A673 (cell line): ENCODE data around the gene LCN15.

Experiments used
- CTCF ChIP-seq: fragments of 300-800, 200-600 bp; sonication (generic); conservative IDR thresholded peaks from 2 replicates; pipeline ENCODE4 v1.5.1; 2017; ENCODE audit warnings: low read depth, mild to moderate bottlenecking, antibody characterized with exemption, low read length, moderate library complexity, mixed read lengths
- EZH2 ChIP-seq: fragments of 200-600 bp; sonication (generic); IDR thresholded peaks from 2 replicates; pipeline ENCODE4 v1.6.1; 2017; ENCODE audit warnings: borderline replicate concordance, low read depth, mild to moderate bottlenecking, mixed read lengths, antibody characterized with exemption, low read length; ENCODE audit not compliant: poor library complexity, severe bottlenecking

DNA sequence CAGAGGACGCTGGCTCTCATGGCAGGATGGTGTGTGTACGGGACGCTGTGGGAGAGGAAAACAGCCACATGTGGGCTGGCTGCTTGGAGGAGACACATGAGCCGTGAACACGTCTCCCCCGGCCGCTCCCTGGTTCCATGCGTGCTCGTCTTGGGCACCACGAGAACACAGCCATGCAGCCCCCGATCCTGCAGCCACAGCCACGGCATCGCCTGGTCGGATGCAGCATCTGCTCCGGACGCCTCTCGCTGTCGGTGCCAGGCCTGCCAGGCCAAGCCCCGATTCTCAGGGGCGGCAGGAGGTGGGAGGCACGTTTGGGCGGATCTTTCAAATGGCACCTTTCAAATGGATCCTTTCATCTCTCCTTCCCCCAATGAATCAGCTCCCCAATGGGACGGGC is 24.8 kb downstream of the LCN15 start:
- TF ChIP-seq CTCF = no peak
- TF ChIP-seq EZH2 = no peak
